ENCODE data around the gene CAMKMT.
"Not testable (repeated sequence)": the region's sequence is repeated elsewhere in the genome, so short reads cannot be mapped to it uniquely, and the experiment has no call there.

The CAMKMT gene

GRCh38 chr2:44550561-44550960 is 188.8 kb downstream of the CAMKMT start:
- DNase-seq (ENCODE audit: low read depth), result no peak

DNA sequence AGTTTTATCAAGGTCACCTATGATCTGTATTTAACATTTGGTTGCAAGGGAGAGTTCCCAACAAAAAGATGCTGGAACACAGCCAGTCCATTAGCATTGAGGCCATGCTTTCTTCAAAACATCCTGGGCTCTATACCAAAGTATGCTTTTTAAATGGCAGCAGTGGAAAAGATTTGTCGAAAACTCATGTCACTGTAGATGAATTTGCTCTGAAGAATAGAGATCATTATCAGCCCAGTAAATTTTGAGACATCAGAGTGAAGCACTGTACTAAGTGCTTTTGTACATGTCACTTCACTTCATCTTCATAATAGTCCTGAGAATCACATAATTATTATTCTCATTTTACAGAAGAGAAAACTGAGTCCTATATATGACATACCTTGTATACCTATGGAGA is 189.8 kb downstream of the CAMKMT start:
- no peak for DNase-seq (ENCODE audit: low read depth)

DNA sequence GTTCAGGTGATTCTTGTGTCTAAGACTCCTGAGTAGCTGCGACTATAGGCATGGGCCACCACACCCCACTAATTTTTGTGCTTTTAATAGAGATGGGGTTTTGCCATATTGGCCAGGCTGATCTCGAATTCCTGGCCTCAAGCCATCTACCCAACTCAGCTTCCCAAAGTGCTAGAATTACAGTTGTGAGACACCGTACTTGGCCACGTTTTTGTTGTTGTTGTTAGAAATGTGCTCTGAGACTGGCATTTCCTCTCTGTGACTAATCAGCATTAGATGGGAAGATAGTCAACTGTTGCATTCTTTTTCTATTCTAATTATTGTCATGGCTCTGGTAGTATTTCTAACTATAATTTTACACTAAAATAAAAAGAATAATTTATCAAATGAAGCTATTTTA is 191.7 kb downstream of the CAMKMT start:
- peak; percentile 87 for DNase-seq (ENCODE audit: low read depth)

DNA sequence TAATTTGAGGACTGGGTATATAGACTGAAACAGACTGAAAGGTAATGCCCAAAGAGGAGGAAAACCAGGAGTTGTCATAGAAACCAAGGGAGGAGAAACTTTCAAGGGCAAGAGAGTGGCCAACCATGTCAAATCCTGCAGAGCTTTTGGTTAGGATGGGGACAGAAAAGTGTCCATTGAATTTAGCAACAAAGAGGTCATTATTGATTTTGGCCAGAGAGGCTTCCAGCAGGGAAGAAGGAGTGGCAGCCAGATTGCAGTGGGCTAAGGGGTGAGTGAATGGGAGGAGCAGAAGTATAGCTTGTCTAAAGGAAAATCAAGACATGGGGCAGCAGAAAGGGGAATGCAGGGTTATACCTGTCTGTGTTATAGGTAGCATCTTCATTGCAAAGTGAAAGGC is 194.0 kb downstream of the CAMKMT start:
- DNase-seq (ENCODE audit: low read depth), result no peak

GRCh38 chr2:44559108-44559507 is 197.4 kb downstream of the CAMKMT start:
- DNase-seq (ENCODE audit: low read depth), result no peak

- no peak for DNase-seq (ENCODE audit: low read depth)
Measured at GRCh38 chr2:44560352-44560751, 198.6 kb downstream of the CAMKMT start.

GRCh38 chr2:44560941-44561340 is 199.2 kb downstream of the CAMKMT start:
- DNase-seq (ENCODE audit: low read depth), result peak; percentile 81

DNA sequence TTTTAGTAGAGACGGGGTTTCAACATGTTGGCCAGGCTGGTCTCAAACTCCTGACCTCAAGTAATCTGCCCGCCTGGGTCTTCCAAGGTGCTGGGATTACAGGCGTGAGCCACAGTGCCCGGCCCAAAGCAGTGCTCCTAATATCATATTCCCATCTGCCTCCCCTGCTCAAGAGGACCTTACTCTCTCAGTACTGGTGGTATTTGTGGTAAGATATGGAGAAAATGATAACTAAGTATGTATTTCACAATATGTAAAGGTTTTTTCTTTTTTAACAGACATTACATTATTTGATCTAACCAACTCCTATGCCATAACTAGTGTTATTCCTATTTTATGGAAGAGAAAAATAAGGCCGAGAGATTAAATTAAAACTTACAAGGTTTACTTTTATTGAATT is 201.0 kb downstream of the CAMKMT start:
- DNase-seq (ENCODE audit: low read depth), result no peak

DNA sequence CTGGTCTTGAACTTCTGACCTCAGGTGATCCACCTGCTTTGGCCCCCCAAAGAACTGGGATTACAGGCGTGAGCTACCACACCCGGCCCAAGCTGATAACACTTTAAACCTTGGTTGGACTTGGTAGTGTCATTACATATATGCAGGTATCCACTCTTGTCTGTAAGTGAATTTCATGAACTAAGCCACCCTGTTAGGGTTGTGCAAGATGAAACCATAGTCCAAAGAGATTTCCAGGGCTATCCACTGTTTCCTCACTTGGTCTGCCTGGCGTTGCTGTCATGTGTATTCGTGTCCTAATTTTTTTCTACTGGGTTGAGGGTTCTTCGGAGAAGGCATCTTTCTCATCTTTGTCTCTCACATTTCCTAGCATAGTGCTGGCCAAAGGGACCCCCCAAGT is 203.0 kb downstream of the CAMKMT start:
- no peak for DNase-seq (ENCODE audit: low read depth)

DNA sequence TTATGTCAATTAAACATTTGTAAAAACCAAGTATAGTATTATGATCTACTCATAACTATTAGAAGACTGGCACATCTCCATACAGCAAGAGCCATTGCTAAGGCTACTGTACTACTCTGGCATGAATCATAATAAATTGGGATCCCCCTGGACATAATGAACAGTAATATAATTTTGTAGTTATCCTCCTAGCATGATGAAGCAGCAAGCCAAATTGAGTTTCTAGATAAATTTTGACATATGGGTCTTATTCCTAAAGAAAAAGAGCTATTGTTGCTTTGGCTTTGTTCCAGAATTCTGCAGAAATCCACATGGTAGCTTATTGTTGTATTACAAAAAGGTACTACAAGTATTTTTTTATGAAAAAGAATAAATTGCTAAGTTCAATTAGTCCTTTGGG is 204.3 kb downstream of the CAMKMT start:
- DNase-seq (ENCODE audit: low read depth), result no peak

GRCh38 chr2:44569491-44569890 is 207.7 kb downstream of the CAMKMT start:
- no peak for DNase-seq (ENCODE audit: low read depth)

- DNase-seq (ENCODE audit: low read depth), result no peak
Measured at GRCh38 chr2:44570271-44570670, 208.5 kb downstream of the CAMKMT start.

GRCh38 chr2:44570777-44571176 is 209.0 kb downstream of the CAMKMT start:
- DNase-seq (ENCODE audit: low read depth), result no peak

GRCh38 chr2:44572196-44572900 is 210.6 kb downstream of the CAMKMT start:
- peak; percentile 50 for DNase-seq (ENCODE audit: low read depth)

GRCh38 chr2:44573996-44574395 is 212.2 kb downstream of the CAMKMT start:
- no peak for DNase-seq (ENCODE audit: low read depth)

DNA sequence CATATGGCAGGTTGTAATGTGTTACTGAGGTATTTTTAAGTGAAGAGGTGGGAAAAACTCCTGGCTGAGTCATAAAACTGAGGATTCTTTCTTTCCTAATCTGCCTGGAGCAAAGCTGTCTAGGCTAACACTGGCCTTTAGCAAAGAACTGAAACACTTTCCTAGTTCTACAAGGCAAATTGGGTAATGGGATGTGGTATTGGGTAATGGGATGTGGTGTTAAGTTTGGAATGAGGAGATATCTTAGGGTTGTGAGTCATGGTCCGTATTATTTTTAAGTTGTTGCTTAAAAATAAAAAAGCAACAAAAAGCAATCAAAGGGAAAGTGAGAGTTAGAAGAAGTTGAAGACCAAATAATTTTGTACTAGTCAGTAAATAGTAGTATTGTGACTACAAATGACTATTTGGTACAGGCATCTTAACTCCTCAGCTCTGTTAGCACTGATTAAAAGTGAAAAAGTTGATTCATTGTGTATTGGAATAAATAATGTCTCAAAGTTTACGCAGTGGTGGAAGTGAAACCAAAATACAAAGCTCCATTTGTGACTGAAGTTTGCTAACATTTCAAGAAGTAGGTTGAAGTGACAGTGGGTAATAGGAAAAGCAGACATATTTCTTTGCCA is 216.8 kb downstream of the CAMKMT start:
- DNase-seq (ENCODE audit: low read depth), result peak; percentile 88

DNA sequence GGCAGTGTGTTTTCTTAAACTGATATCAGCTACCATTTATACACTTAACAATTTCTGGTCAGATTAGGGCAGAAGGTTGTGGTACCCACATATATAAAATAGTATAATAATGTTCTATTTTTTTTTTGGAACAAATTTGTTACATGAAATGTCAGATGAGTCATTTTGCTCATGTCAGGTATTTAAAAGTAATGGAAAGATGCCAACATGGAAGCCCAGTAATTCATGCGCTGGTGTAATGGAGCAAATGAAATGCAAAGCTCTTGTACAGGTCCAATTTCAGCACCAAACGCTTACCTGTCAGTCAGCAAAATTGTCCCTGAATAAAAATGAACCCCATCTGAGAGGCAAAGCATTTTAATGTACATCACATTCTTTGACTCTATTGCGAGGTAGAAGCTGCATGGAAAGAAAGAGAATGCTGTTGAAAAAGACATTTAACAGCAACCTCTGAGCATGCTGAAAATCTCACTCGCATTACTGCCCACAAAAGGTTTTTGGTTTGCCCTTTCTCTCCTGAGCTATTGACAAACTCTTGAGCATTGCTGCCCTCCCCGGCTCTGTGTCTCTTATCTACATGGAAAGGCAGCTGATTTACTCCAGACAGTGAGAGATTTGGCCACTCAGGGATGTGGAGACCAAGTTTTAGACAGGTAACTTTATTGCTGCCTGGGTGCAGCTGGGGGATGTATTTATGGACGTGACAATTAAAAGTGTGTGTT is 217.5 kb downstream of the CAMKMT start:
- DNase-seq (ENCODE audit: low read depth), result peak; percentile 32

DNA sequence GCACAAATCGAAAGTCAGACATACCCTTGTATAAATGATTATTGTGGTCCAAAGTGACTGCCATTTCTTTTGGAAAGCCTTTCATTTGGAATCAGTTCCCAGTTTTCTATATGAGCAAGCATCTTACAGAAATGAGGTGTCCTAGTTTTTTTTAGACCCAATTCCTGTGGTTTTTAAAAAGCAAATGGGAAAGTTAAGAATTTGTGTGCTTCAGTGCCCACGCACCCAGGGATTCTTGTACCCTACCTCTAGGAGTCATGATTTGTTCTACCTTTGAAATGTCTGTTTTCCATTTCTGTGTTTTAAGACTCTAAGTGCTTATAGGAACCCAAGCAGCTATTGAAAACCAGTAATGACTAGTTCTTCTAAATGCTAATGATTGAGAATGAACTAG is 218.1 kb downstream of the CAMKMT start:
- DNase-seq (ENCODE audit: low read depth), result no peak

DNA sequence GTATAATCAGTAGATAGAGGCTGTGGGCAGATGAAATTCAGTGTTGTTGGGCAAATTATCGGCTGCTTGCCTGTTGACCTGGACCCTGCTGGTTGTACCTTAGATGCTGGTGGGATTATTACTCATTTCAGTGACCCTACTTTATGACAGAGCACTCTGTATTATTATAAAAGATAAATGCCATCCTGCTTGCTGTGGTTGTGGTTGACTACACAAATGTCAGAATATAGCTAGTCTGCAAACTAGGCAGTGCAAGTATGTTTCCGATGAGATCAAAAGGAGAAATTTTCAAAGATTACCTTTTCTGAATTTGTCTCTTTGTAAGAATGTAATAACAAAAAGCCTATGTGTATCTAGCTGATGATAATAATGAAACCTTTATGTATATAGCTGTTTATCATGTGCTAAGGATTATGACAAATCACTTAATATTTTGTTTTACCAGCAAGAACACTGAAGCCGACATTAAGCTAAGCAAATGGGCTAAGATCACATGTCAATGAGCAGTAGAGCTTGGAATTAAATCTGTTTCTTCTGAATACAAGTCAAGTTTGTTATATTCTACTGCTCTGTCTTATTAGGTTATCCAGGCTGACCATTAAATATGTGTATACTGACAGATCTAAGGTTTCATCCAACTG is 219.2 kb downstream of the CAMKMT start:
- DNase-seq (ENCODE audit: low read depth), result no peak

DNA sequence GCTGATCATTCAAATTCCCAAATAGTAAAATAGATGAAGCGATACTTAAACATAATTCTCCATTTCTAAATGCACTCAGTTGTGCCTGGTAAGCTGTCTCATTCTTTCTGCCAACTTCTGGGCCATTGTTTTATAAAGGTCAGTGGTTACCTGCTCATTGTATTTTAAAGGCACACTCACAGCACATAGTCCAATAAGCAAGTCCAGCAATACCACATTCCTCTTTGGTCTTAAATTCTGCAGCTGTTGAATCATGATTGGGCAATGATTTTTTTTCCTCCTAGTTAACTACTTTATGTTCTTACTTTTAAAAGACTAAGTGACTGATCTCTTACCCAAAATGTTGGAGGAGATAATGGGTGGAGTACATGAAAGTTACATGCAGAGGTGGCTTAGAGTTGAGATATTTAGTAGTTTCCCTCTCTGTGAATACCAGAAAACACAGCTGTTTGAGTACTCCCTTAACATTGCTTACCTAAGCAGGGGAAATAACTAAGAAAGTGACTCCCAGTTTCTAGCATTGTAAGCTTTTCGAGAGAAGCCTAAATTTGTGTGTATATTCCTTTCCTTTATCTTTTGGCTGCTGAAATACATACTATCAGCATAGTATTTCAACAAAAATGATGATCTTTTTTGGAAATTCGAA is 220.7 kb downstream of the CAMKMT start:
- DNase-seq (ENCODE audit: low read depth), result peak; percentile 61

- DNase-seq (ENCODE audit: low read depth), result not testable (repeated sequence)
Measured at GRCh38 chr2:44595615-44596014, 233.9 kb downstream of the CAMKMT start.

Measured in iris pigment epithelial cell (primary cell).